ES-I3 (cell line): ENCODE measurements around the gene PHPT1.

Experiments
- H3K36me3 ChIP-seq: 2 replicates; pipeline ENCODE4 v1.6.1; 2013; ENCODE audit warnings: mild to moderate bottlenecking, low read length, control low read depth, moderate library complexity; ENCODE audit not compliant: insufficient read depth
- H3K4me1 ChIP-seq: 2 replicates; pipeline ENCODE4 v1.6.1; 2013; ENCODE audit warnings: mild to moderate bottlenecking, control low read depth, low read length; ENCODE audit not compliant: insufficient read depth
- H3K9ac ChIP-seq: 2 replicates; pipeline ENCODE4 v1.6.1; 2013; ENCODE audit warnings: low read depth, mild to moderate bottlenecking, low read length, moderate library complexity
- H3K9me3 ChIP-seq: 2 replicates; pipeline ENCODE4 v1.6.1; 2013; ENCODE audit warnings: mild to moderate bottlenecking, low read length, moderate library complexity; ENCODE audit not compliant: control insufficient read depth, insufficient read depth

Gene PHPT1

GRCh38 chr9:136846376-136847087 is 2.7 kb upstream of the PHPT1 start:
- H3K9ac ChIP-seq, result peak overlapping the region; percentile 47; the same call in 1 of the 2 replicates
- H3K4me1 ChIP-seq, result peaks cover 2% of the 10 kb centered on the region; the same call in 1 of the 2 replicates
- no peaks in the 10 kb centered on the region for H3K9me3 ChIP-seq
- no peaks in the 10 kb centered on the region for H3K36me3 ChIP-seq

GRCh38 chr9:136847088-136847825 is 2.0 kb upstream of the PHPT1 start:
- Histone ChIP-seq H3K36me3 (no peaks in the 10 kb centered on the region), H3K9me3 (no peaks in the 10 kb centered on the region), H3K4me1 (no peaks in the 10 kb centered on the region), H3K9ac (peak overlapping the region; percentile 77)

- Histone ChIP-seq H3K36me3 (no peaks in the 10 kb centered on the region), H3K9me3 (no peaks in the 10 kb centered on the region), H3K4me1 (no peaks in the 10 kb centered on the region), H3K9ac (peak overlapping the region; percentile 77)
Measured at GRCh38 chr9:136847826-136848392, 1.3 kb upstream of the PHPT1 start.

- Histone ChIP-seq H3K9me3 (no peaks in the 10 kb centered on the region), H3K4me1 (no peaks in the 10 kb centered on the region), H3K9ac (peak overlapping the region; percentile 77), H3K36me3 (no peaks in the 10 kb centered on the region)
Measured at GRCh38 chr9:136848393-136849037, 694 bp upstream of the PHPT1 start.

- H3K9ac ChIP-seq, result peak overlapping the region; percentile 79
- H3K36me3 ChIP-seq, result no peaks in the 10 kb centered on the region
- H3K4me1 ChIP-seq, result no peaks in the 10 kb centered on the region
Measured at GRCh38 chr9:136849960-136850865, 1.0 kb downstream of the PHPT1 start.

GRCh38 chr9:136850866-136851775 is 1.9 kb downstream of the PHPT1 start:
- H3K4me1 ChIP-seq, result no peaks in the 10 kb centered on the region
- no peak overlapping the region for H3K9ac ChIP-seq
- no peaks in the 10 kb centered on the region for H3K36me3 ChIP-seq
- no peaks in the 10 kb centered on the region for H3K9me3 ChIP-seq

More at GRCh38 chr9:136849960-136850865, 1.0 kb downstream of the PHPT1 start:
- H3K9me3 ChIP-seq, result no peaks in the 10 kb centered on the region

- Histone ChIP-seq H3K4me1 (no peaks in the 10 kb centered on the region), H3K9me3 (no peaks in the 10 kb centered on the region), H3K36me3 (no peaks in the 10 kb centered on the region), H3K9ac (no peak within 1 kb of the TSS)
Measured at GRCh38 chr9:136851941-136852663, 2.9 kb downstream of the PHPT1 start, which contains the start of gene MAMDC4. TSS of gene MAMDC4 (plus strand) at chr9:136852346. CDS start at chr9:136852417, 71 bp downstream.

- Histone ChIP-seq H3K4me1 (no peaks in the 10 kb centered on the region), H3K36me3 (no peaks in the 10 kb centered on the region), H3K9me3 (no peaks in the 10 kb centered on the region), H3K9ac (no peak overlapping the region)
Measured at GRCh38 chr9:136852664-136853595, 3.7 kb downstream of the PHPT1 start.

GRCh38 chr9:136853596-136854112 is 4.4 kb downstream of the PHPT1 start:
- Histone ChIP-seq H3K4me1 (no peaks in the 10 kb centered on the region), H3K9ac (no peak overlapping the region), H3K36me3 (no peaks in the 10 kb centered on the region), H3K9me3 (no peaks in the 10 kb centered on the region)

GRCh38 chr9:136854113-136854841 is 5.1 kb downstream of the PHPT1 start:
- H3K36me3 ChIP-seq, result no peaks in the 10 kb centered on the region
- no peak overlapping the region for H3K9ac ChIP-seq
- H3K4me1 ChIP-seq, result no peaks in the 10 kb centered on the region

GRCh38 chr9:136854842-136855460 is 5.7 kb downstream of the PHPT1 start:
- Histone ChIP-seq H3K9ac (no peak overlapping the region), H3K36me3 (no peaks in the 10 kb centered on the region), H3K4me1 (no peaks in the 10 kb centered on the region), H3K9me3 (no peaks in the 10 kb centered on the region)

More at GRCh38 chr9:136854113-136854841, 5.1 kb downstream of the PHPT1 start:
- no peaks in the 10 kb centered on the region for H3K9me3 ChIP-seq
